Measurements from ENCODE around the gene SLC19A2. TPM values are rescaled to one million over a fixed set of nuclear protein-coding genes. Genes with fewer than 3 reads are reported as not detected.

SLC19A2 gene
- total RNA-seq, 2 donors from 2014 or later, result 17.7 to 39.7 TPM

- ATAC-seq (ENCODE audit: insufficient number of reproducible peaks, low FRiP score, low read depth) (no peak), DNase-seq (ENCODE audit: low spot score) (no peak)
- Histone ChIP-seq H3K4me1 (ENCODE audit: control insufficient read depth in 1 of 2, low read depth in 2 of 2) (peaks cover 12 to 24% of the 10 kb centered on the region in 2 donors), H3K36me3 (no peaks in the 10 kb centered on the region), H3K9me3 (no peaks in the 10 kb centered on the region), H3K27me3 (replicated peaks; ENCODE audit: insufficient read depth) (no peaks in the 10 kb centered on the region), H3K27ac (peak overlapping the region; percentile 2 to 34), H3K4me3 (no peak overlapping the region)
- no peak for TF ChIP-seq CTCF (IDR thresholded peaks at IDR 0.05)
Measured at GRCh38 chr1:169513208-169513607, 27.5 kb upstream of the SLC19A2 start.

- Histone ChIP-seq H3K9me3 (no peaks in the 10 kb centered on the region), H3K4me1 (ENCODE audit: control insufficient read depth in 1 of 2, low read depth in 2 of 2) (peaks cover 12 to 25% of the 10 kb centered on the region in 2 donors), H3K36me3 (no peaks in the 10 kb centered on the region), H3K4me3 (no peak overlapping the region), H3K27ac (peak overlapping the region; percentile 16 to 67), H3K27me3 (replicated peaks; ENCODE audit: insufficient read depth) (no peaks in the 10 kb centered on the region)
- TF ChIP-seq CTCF (IDR thresholded peaks at IDR 0.05), result no peak
- ATAC-seq (ENCODE audit: insufficient number of reproducible peaks, low FRiP score, low read depth) (peak; percentile 95), DNase-seq (ENCODE audit: low spot score) (no peak)
Measured at GRCh38 chr1:169511316-169512005, 25.7 kb upstream of the SLC19A2 start.

- DNase-seq (ENCODE audit: low spot score) (no peak), ATAC-seq (ENCODE audit: insufficient number of reproducible peaks, low FRiP score, low read depth) (no peak)
- no peak for TF ChIP-seq CTCF (IDR thresholded peaks at IDR 0.05)
- Histone ChIP-seq H3K9me3 (no peaks in the 10 kb centered on the region), H3K27ac (peak overlapping the region; percentile 16 to 67), H3K36me3 (no peaks in the 10 kb centered on the region), H3K27me3 (replicated peaks; ENCODE audit: insufficient read depth) (no peaks in the 10 kb centered on the region), H3K4me3 (no peak overlapping the region), H3K4me1 (ENCODE audit: control insufficient read depth in 1 of 2, low read depth in 2 of 2) (peaks cover 12 to 25% of the 10 kb centered on the region in 2 donors)
Measured at GRCh38 chr1:169510060-169510459, 24.3 kb upstream of the SLC19A2 start.

- peak overlapping the region in 1 of 2 donors; percentile 8 for H3K27ac ChIP-seq
- no peak for TF ChIP-seq CTCF (IDR thresholded peaks at IDR 0.05)
- H3K4me1 ChIP-seq (ENCODE audit: control insufficient read depth in 1 of 2, low read depth in 2 of 2), result peaks cover 12 to 25% of the 10 kb centered on the region in 2 donors
- no peaks in the 10 kb centered on the region for H3K36me3 ChIP-seq
- H3K27me3 ChIP-seq (replicated peaks; ENCODE audit: insufficient read depth), result no peaks in the 10 kb centered on the region
- ATAC-seq (ENCODE audit: insufficient number of reproducible peaks, low FRiP score, low read depth) (no peak), DNase-seq (ENCODE audit: low spot score) (no peak)
- no peak overlapping the region for H3K4me3 ChIP-seq
- H3K9me3 ChIP-seq, result no peaks in the 10 kb centered on the region
Measured at GRCh38 chr1:169509354-169509753, 23.6 kb upstream of the SLC19A2 start.

GRCh38 chr1:169508432-169509338, 22.9 kb upstream of the SLC19A2 start:
- no peak for ATAC-seq (ENCODE audit: insufficient number of reproducible peaks, low FRiP score, low read depth)
- H3K27me3 ChIP-seq (replicated peaks; ENCODE audit: insufficient read depth), result no peaks in the 10 kb centered on the region
- H3K4me1 ChIP-seq (ENCODE audit: control insufficient read depth in 1 of 2, low read depth in 2 of 2), result peaks cover 12 to 25% of the 10 kb centered on the region in 2 donors
- no peak for TF ChIP-seq CTCF (IDR thresholded peaks at IDR 0.05)
- DNase-seq (ENCODE audit: low spot score), result no peak
- H3K27ac ChIP-seq, result no peak overlapping the region
- no peaks in the 10 kb centered on the region for H3K36me3 ChIP-seq
- no peak overlapping the region for H3K4me3 ChIP-seq
- no peaks in the 10 kb centered on the region for H3K9me3 ChIP-seq
